ENCODE measurements around the gene PLAGL1. TPM values are rescaled to one million over a fixed set of nuclear protein-coding genes. Genes with fewer than 3 reads are reported as not detected.
"Not testable (repeated sequence)": the region's sequence is repeated elsewhere in the genome, so short reads cannot be mapped to it uniquely, and the experiment has no call there.

PLAGL1 gene
- polyA plus RNA-seq, 3 donors = 11.6 to 60.7 (median 16.7) TPM

DNA sequence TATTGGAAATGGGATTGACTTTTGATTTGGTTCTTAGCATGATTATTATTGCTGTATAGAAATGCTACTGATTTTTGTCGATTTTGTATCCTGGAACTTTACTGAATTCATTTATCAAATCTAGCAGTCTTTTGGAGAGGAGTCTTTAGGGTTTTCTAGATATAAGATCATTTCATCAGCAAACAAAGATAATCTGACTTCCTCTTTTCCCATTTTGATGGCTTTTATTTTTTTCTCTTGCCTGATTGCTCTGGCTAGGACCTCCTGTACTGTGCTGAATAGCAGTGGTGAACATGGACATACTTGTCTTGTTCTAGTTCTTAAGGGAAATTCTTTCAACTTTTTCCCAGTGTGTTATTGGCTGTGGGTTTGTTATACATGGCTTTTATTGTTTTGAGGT lies 79.2 kb downstream of the PLAGL1 start:
- intact Hi-C loops (cut with micrococcal nuclease) = no loop called here
- Histone ChIP-seq H4K20me1 (ENCODE audit: insufficient read depth, low read length) (no peaks in the 10 kb centered on the region), H2AFZ (ENCODE audit: insufficient read depth, low read depth, low read length, poor library complexity, severe bottlenecking) (no peak overlapping the region), H3K4me2 (replicated peaks; ENCODE audit: extremely low read depth, low read length, poor library complexity, severe bottlenecking) (no peak overlapping the region), H3K36me3 (replicated peaks in 1 of 2; ENCODE audit: control insufficient read depth in 1 of 2, insufficient read depth in 2 of 2, low read length in 2 of 2) (no peaks in the 10 kb centered on the region), H3K4me3 (replicated peaks in 1 of 3; ENCODE audit: low read depth in 2 of 3, low read length in 3 of 3) (no peak overlapping the region), H3K79me2 (ENCODE audit: insufficient read depth, low read length) (no peaks in the 10 kb centered on the region), H3K27me3 (ENCODE audit: control insufficient read depth in 2 of 2, insufficient read depth in 2 of 2, low read length in 2 of 2) (no peaks in the 10 kb centered on the region), H3K4me1 (ENCODE audit: control insufficient read depth in 1 of 2, insufficient read depth in 2 of 2, low read length in 2 of 2) (no peaks in the 10 kb centered on the region), H3K9ac (ENCODE audit: insufficient read depth, low read length, poor library complexity, severe bottlenecking) (no peak overlapping the region), H3K27ac (ENCODE audit: low read depth in 1 of 2, low read length in 2 of 2) (no peak overlapping the region), H3K9me3 (replicated peaks in 1 of 2; ENCODE audit: control insufficient read depth in 1 of 2, insufficient read depth in 1 of 2, low read length in 2 of 2) (peaks cover 4 to 6% of the 10 kb centered on the region in 2 donors)
- no peak overlapping the region for H3K4me3 Mint-ChIP-seq
- H3K27ac Mint-ChIP-seq = no peak overlapping the region
- WGBS (ENCODE audit: insufficient coverage) = no CpG with 5 or more reads among the region's 1 CpG
- no peaks in the 10 kb centered on the region for H3K4me1 Mint-ChIP-seq
- TF ChIP-seq, protein P1, sequence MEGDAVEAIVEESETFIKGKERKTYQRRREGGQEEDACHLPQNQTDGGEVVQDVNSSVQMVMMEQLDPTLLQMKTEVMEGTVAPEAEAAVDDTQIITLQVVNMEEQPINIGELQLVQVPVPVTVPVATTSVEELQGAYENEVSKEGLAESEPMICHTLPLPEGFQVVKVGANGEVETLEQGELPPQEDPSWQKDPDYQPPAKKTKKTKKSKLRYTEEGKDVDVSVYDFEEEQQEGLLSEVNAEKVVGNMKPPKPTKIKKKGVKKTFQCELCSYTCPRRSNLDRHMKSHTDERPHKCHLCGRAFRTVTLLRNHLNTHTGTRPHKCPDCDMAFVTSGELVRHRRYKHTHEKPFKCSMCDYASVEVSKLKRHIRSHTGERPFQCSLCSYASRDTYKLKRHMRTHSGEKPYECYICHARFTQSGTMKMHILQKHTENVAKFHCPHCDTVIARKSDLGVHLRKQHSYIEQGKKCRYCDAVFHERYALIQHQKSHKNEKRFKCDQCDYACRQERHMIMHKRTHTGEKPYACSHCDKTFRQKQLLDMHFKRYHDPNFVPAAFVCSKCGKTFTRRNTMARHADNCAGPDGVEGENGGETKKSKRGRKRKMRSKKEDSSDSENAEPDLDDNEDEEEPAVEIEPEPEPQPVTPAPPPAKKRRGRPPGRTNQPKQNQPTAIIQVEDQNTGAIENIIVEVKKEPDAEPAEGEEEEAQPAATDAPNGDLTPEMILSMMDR (IDR thresholded peaks at IDR 0.05) = no peak
- H3K9me3 Mint-ChIP-seq = peaks cover 17 to 47% (median 24%) of the 10 kb centered on the region in 7 donors
- H3K27me3 Mint-ChIP-seq (ENCODE audit: low read depth in 3 of 3) = peaks cover 0 to 2% (median 2%) of the 10 kb centered on the region in 3 donors
- no peak for DNase-seq
- peaks cover 0 to 2% of the 10 kb centered on the region in 2 donors for H3K36me3 Mint-ChIP-seq

DNA sequence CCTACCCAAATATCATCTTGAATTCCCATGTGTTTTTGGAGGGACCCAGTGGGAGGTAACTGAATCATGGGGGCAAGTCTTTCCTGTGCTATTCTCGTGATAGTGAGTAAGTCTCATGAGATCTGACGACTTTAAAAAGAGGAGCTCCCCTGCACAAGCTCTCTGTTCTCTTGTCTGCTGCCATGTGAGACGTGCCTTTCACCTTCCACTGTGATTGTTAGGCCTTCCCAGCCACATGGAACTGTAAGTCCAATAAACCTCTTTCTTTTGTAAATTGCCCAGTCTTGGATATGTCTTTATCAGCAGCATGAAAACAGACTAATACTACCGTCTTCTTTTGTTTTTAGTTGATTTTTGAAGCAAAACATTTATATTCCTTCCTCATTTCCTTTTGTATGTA lies 91.0 kb downstream of the PLAGL1 start:
- WGBS (ENCODE audit: insufficient coverage) = 100% methylated on average over 3 of the region's 4 CpGs
- H3K27ac ChIP-seq (ENCODE audit: low read depth in 1 of 2, low read length in 2 of 2); H3K27me3 Mint-ChIP-seq (ENCODE audit: low read depth in 3 of 3); H3K4me3 ChIP-seq (replicated peaks in 1 of 3; ENCODE audit: low read depth in 2 of 3, low read length in 3 of 3); H3K36me3 ChIP-seq (replicated peaks in 1 of 2; ENCODE audit: control insufficient read depth in 1 of 2, insufficient read depth in 2 of 2, low read length in 2 of 2); H2AFZ ChIP-seq (ENCODE audit: insufficient read depth, low read depth, low read length, poor library complexity, severe bottlenecking); H3K9ac ChIP-seq (ENCODE audit: insufficient read depth, low read length, poor library complexity, severe bottlenecking); H3K4me1 Mint-ChIP-seq; DNase-seq; H4K20me1 ChIP-seq (ENCODE audit: insufficient read depth, low read length); H3K4me3 Mint-ChIP-seq; H3K27ac Mint-ChIP-seq; H3K79me2 ChIP-seq (ENCODE audit: insufficient read depth, low read length); H3K4me2 ChIP-seq (replicated peaks; ENCODE audit: extremely low read depth, low read length, poor library complexity, severe bottlenecking); intact Hi-C loops (cut with micrococcal nuclease); H3K4me1 ChIP-seq (ENCODE audit: control insufficient read depth in 1 of 2, insufficient read depth in 2 of 2, low read length in 2 of 2); H3K27me3 ChIP-seq (ENCODE audit: control insufficient read depth in 2 of 2, insufficient read depth in 2 of 2, low read length in 2 of 2): not testable (repeated sequence)
- Mint-ChIP-seq H3K9me3 (peaks cover 18 to 40% (median 24%) of the 10 kb centered on the region in 7 donors), H3K36me3 (peaks cover 8 to 11% of the 10 kb centered on the region in 2 donors)
- peaks cover 8 to 14% of the 10 kb centered on the region in 2 donors for H3K9me3 ChIP-seq (replicated peaks in 1 of 2; ENCODE audit: control insufficient read depth in 1 of 2, insufficient read depth in 1 of 2, low read length in 2 of 2)

Data from CD14-positive monocyte (primary cell).